Muscle of leg (tissue), 11 donors: Measurements from ENCODE around the gene SLC4A4. TPM values are rescaled to one million over a fixed set of nuclear protein-coding genes. Genes with fewer than 3 reads are reported as not detected.
A peak's percentile ranks its signal among the peaks of the same experiment; 100 is the strongest.

Source experiments
- DNase-seq: peaks from one replicate; pipeline ENCODE4 v3.0.0; 2013
- H3K27ac ChIP-seq: one replicate; pipeline ENCODE4 v1.5.1; 2013; ENCODE audit warnings: mild to moderate bottlenecking, low read length, control low read depth
- H3K27me3 ChIP-seq: one replicate; pipeline ENCODE4 v1.6.1; 2013; ENCODE audit warnings: low read length; ENCODE audit not compliant: control insufficient read depth, insufficient read depth
- H3K36me3 ChIP-seq: one replicate; pipeline ENCODE4 v1.6.1; 2013; ENCODE audit warnings: low read length; ENCODE audit not compliant: control insufficient read depth, insufficient read depth
- H3K4me1 ChIP-seq: one replicate; pipeline ENCODE4 v1.6.1; 2013; ENCODE audit warnings: low read length; ENCODE audit not compliant: control insufficient read depth, insufficient read depth
- H3K4me3 ChIP-seq: one replicate; pipeline ENCODE4 v1.5.1; 2013; ENCODE audit warnings: low read length, control low read depth
- H3K9me3 ChIP-seq: replicated peaks from 2 replicates; pipeline ENCODE4 v1.6.1; 2013; ENCODE audit warnings: low read depth, low read length; ENCODE audit not compliant: control insufficient read depth
- WGBS: methylation state at CpG from one replicate; pipeline ENCODE4 v1.1.5; 2013; ENCODE audit warnings: missing lambda C conversion rate; ENCODE audit not compliant: insufficient coverage; 5-methylcytosine and 5-hydroxymethylcytosine counted together
- polyA plus RNA-seq, 8 donors: library from polyadenylated mRNA; unstranded; fragments of 120-200 nt; gene quantifications; one replicate each; pipeline versions ENCODE4 v1.2.1 to v1.2.3, GENCODE V29; 2013; ENCODE audit warnings: inconsistent platforms in 1 of 8, low replicate concordance in 1 of 8; ENCODE audit not compliant: insufficient read length in 8 of 8, insufficient read depth in 1 of 8
- total RNA-seq: library from RNA; stranded (reverse); fragments of 120-200 nt; gene quantifications from one replicate; pipeline ENCODE4 v1.2.4, GENCODE V29; 2013

Gene SLC4A4
- total and polyA plus RNA-seq, 9 donors: 6.7 to 14.9 (median 10.1) TPM

DNA sequence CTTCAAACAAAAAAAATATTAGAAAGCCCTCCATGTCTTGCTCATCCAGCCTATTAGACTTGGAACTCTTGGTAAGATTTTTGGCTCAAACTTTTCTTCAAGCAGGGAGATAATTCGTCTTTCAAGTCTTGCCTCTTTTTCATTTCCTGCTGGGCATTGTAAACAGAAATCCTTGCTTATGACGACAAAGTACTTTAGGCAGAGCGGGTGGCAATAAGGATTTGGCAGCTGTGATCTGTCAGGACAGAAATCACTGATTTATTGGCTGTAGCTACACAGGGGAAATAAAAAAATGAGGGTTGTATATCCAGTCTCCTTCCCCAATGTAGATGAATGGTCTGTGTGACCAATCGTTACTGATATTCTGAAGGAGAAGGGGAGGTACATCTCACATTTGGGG is 121.6 kb downstream of the SLC4A4 start:
- H3K9me3 ChIP-seq: no peaks in the 10 kb centered on the region
- no CpG with 5 or more reads among the region's 4 CpGs for WGBS
- H3K27ac ChIP-seq: no peak overlapping the region

GRCh38 chr4:71461422-71461821 is 122.6 kb downstream of the SLC4A4 start:
- Histone ChIP-seq H3K36me3 (no peaks in the 10 kb centered on the region), H3K27ac (no peak overlapping the region), H3K27me3 (no peaks in the 10 kb centered on the region), H3K9me3 (no peaks in the 10 kb centered on the region), H3K4me3 (no peak overlapping the region), H3K4me1 (no peaks in the 10 kb centered on the region)
- 100% methylated on average over 1 of the region's 4 CpGs for WGBS
- DNase-seq: no peak

More for the DNA sequence above, 121.6 kb downstream of the SLC4A4 start:
- Histone ChIP-seq H3K4me3 (no peak overlapping the region), H3K4me1 (no peaks in the 10 kb centered on the region), H3K27me3 (no peaks in the 10 kb centered on the region), H3K36me3 (no peaks in the 10 kb centered on the region)
- DNase-seq: no peak

GRCh38 chr4:71466775-71467174 is 128.0 kb downstream of the SLC4A4 start:
- no peaks in the 10 kb centered on the region for H3K27me3 ChIP-seq
- H3K4me1 ChIP-seq: no peaks in the 10 kb centered on the region
- H3K4me3 ChIP-seq: no peak overlapping the region
- H3K27ac ChIP-seq: no peak overlapping the region
- 60% methylated on average over 1 of the region's 3 CpGs for WGBS
- H3K9me3 ChIP-seq: no peaks in the 10 kb centered on the region
- DNase-seq: no peak
- peaks cover 2% of the 10 kb centered on the region for H3K36me3 ChIP-seq

- Histone ChIP-seq H3K36me3 (peaks cover 2% of the 10 kb centered on the region), H3K27me3 (no peaks in the 10 kb centered on the region), H3K9me3 (no peaks in the 10 kb centered on the region), H3K4me3 (no peak overlapping the region), H3K27ac (no peak overlapping the region), H3K4me1 (no peaks in the 10 kb centered on the region)
- WGBS: no CpG with 5 or more reads among the region's 2 CpGs
- DNase-seq: no peak
Observed at GRCh38 chr4:71468116-71468710, 129.4 kb downstream of the SLC4A4 start.

DNA sequence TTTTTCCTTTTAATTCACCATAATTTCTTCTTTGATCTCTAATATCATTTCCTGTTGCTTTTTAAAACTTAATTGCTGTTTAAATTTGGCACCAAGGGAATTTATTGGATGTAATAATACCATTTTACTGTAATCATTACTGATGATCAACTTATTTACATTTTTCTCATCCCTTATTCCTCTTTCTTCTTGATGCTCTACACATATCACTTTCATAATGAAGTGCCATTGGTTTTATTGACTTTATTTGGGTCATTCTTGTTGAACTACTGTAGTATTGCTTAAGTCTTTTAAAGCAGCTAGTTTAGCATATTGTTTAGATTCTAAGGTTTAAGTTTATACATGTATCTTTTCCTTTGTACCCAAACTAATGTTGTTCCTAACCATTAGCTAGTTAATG is 130.7 kb downstream of the SLC4A4 start:
- no peaks in the 10 kb centered on the region for H3K4me1 ChIP-seq
- no peak overlapping the region for H3K27ac ChIP-seq
- no peak overlapping the region for H3K4me3 ChIP-seq
- no peaks in the 10 kb centered on the region for H3K9me3 ChIP-seq
- no peak for DNase-seq
- no peaks in the 10 kb centered on the region for H3K27me3 ChIP-seq
- H3K36me3 ChIP-seq: peaks cover 2% of the 10 kb centered on the region

GRCh38 chr4:71470524-71470923 is 131.7 kb downstream of the SLC4A4 start:
- H3K36me3 ChIP-seq: peaks cover 2% of the 10 kb centered on the region
- no peak for DNase-seq
- H3K4me1 ChIP-seq: no peaks in the 10 kb centered on the region
- H3K27me3 ChIP-seq: no peaks in the 10 kb centered on the region
- H3K27ac ChIP-seq: no peak overlapping the region
- H3K9me3 ChIP-seq: no peaks in the 10 kb centered on the region
- no peak overlapping the region for H3K4me3 ChIP-seq

DNA sequence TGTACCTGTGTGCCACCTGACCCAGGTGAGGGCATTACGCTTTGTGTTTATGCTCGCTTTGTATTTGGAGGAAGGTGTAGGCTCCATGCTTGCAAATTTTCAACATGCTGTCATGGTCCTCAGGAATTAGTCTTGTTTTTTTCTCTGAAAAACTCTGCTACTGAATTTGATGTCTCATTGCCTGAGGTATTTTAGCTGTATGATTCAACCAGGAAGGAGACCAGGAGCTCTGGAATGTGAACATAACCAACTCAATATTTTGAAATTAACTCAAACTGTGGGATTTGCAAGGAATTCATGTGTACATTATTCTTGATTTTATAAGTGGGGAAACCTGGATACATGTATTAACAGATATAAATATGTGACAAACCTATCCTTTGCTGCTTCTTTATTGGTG is 134.1 kb downstream of the SLC4A4 start:
- Histone ChIP-seq H3K4me3 (no peak overlapping the region), H3K27ac (no peak overlapping the region), H3K36me3 (no peaks in the 10 kb centered on the region), H3K4me1 (no peaks in the 10 kb centered on the region), H3K27me3 (no peaks in the 10 kb centered on the region), H3K9me3 (no peaks in the 10 kb centered on the region)
- DNase-seq: no peak
- WGBS: 100% methylated on average over 1 of the region's 2 CpGs

DNA sequence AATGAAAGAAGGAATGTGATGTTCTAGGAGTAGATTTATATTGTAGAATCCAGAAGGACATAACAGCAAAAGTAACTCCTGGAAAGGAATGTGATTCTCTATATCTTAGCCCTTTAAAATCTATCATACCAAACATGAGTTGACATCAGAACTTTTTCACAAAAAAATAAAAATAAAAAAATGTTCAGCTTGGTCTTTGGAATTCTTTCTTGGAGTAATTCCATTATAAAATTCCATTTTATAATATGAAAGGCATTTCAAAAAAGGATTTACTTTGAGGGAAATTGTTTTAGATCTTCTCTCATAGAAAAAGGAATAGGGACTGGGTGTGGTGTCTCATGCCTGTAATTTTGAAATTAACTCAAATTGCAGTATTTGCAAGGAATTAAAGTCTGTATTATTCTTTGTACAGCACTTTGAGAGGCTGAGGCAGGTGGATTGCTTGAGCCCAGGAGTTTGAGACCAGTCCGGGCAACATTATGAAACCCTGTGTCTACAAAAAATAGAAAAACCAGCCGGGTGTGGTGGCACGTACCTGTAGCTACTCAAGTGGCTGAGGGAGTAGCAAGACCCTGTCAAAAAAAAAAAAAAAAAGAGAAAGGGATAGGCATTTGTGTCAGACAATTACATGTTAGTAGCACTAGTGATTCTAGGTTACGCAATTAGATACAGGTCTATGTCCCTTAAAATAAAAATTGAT is 134.9 kb downstream of the SLC4A4 start:
- H3K36me3 ChIP-seq: no peaks in the 10 kb centered on the region
- H3K27me3 ChIP-seq: no peaks in the 10 kb centered on the region
- H3K4me1 ChIP-seq: no peaks in the 10 kb centered on the region
- no peak overlapping the region for H3K4me3 ChIP-seq
- no CpG with 5 or more reads among the region's 4 CpGs for WGBS
- H3K27ac ChIP-seq: no peak overlapping the region
- DNase-seq: no peak
- H3K9me3 ChIP-seq: no peaks in the 10 kb centered on the region

GRCh38 chr4:71474731-71475130 is 135.9 kb downstream of the SLC4A4 start:
- WGBS: no CpG with 5 or more reads among the region's 2 CpGs
- Histone ChIP-seq H3K36me3 (no peaks in the 10 kb centered on the region), H3K4me1 (no peaks in the 10 kb centered on the region), H3K9me3 (no peaks in the 10 kb centered on the region), H3K27me3 (no peaks in the 10 kb centered on the region), H3K27ac (no peak overlapping the region), H3K4me3 (no peak overlapping the region)
- DNase-seq: peak; percentile 33

- H3K27ac ChIP-seq: no peak overlapping the region
- H3K4me1 ChIP-seq: no peaks in the 10 kb centered on the region
- WGBS: no CpG with 5 or more reads among the region's 3 CpGs
Observed at GRCh38 chr4:71476240-71476639, 137.4 kb downstream of the SLC4A4 start.

More at GRCh38 chr4:71476240-71476639, 137.4 kb downstream of the SLC4A4 start:
- Histone ChIP-seq H3K27me3 (no peaks in the 10 kb centered on the region), H3K9me3 (no peaks in the 10 kb centered on the region), H3K36me3 (no peaks in the 10 kb centered on the region), H3K4me3 (no peak overlapping the region)
- no peak for DNase-seq
